Erythroblast (primary cell): ENCODE data around the gene SLF2.
A peak's percentile ranks its signal among the peaks of the same experiment; 100 is the strongest.

Experiments
- GATA1 ChIP-seq: IDR thresholded peaks from 2 replicates; pipeline ENCODE4 v1.6.1; 2011; ENCODE audit warnings: low read depth, mild to moderate bottlenecking, control low read depth, low read length, moderate library complexity
- POLR2A ChIP-seq: IDR thresholded peaks from 2 replicates; pipeline ENCODE4 v1.6.1; 2011; ENCODE audit warnings: mild to moderate bottlenecking, low read length

- peak; percentile 44 for TF ChIP-seq POLR2A
- no peak for TF ChIP-seq GATA1
Observed at GRCh38 chr10:100987685-100988049, 74.9 kb downstream of the SLF2 start.
